ENCODE measurements around the gene ITGAV. TPM values are rescaled to one million over a fixed set of nuclear protein-coding genes. Genes with fewer than 3 reads are reported as not detected.

The ITGAV gene
- total and polyA plus RNA-seq, 4 donors: 6.6 to 31.3 (median 12.0) TPM

DNA sequence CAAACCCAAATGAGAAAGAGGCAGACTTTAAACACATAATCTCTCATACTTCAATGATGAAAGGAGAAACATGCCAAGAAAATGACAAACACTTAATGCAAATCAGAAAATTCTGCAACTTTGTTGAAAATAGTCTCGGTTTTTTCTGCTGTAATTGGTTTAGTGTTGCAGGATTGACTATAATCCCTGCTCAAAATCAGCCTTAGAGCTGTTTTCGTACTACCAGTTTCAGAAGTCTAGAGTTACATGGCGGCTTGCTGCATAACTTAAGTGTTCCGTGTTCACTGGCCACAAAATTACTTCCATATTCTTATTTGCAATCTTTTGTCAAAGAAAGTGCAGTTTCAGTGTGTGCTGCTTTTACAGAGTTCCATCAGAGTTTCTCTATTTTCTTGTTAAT lies 48.9 kb upstream of the ITGAV start:
- Histone ChIP-seq H3K4me3 (ENCODE audit: low read depth in 1 of 3, low read length in 3 of 3) (no peak overlapping the region), H3K4me1 (ENCODE audit: control insufficient read depth in 4 of 4, insufficient read depth in 4 of 4, low read length in 3 of 4) (no peaks in the 10 kb centered on the region), H3K36me3 (ENCODE audit: control insufficient read depth in 4 of 4, insufficient read depth in 3 of 4, low read depth in 1 of 4, low read length in 3 of 4) (no peaks in the 10 kb centered on the region), H3K27me3 (ENCODE audit: control insufficient read depth in 4 of 4, insufficient read depth in 4 of 4, low read length in 3 of 4) (no peaks in the 10 kb centered on the region), H3K9ac (ENCODE audit: low read depth in 1 of 2, low read length in 2 of 2) (no peak overlapping the region), H3K9me3 (ENCODE audit: control insufficient read depth in 4 of 4, low read length in 3 of 4) (no peaks in the 10 kb centered on the region), H3K27ac (ENCODE audit: low read depth in 1 of 2, low read length in 2 of 2) (no peak overlapping the region)
- WGBS: 93% methylated on average over 4 of the region's 4 CpGs
- DNase-seq (ENCODE audit: low spot score): no peak
- no peak for TF ChIP-seq RAD21 (IDR thresholded peaks at IDR 0.05)
- TF ChIP-seq GABPA (IDR thresholded peaks at IDR 0.05 in 1 of 2, conservative IDR thresholded peaks at IDR 0.05 in 1 of 2): no peak
- TF ChIP-seq YY1 (IDR thresholded peaks at IDR 0.05): no peak
- TF ChIP-seq HNF4G (IDR thresholded peaks at IDR 0.05): no peak
- TF ChIP-seq FOXA2 (IDR thresholded peaks at IDR 0.05): no peak
- TF ChIP-seq RXRA (IDR thresholded peaks at IDR 0.05): no peak
- no peak for TF ChIP-seq ATF3 (IDR thresholded peaks at IDR 0.05)
- no peak for TF ChIP-seq TAF1 (conservative IDR thresholded peaks at IDR 0.05)
- TF ChIP-seq, protein P1, sequence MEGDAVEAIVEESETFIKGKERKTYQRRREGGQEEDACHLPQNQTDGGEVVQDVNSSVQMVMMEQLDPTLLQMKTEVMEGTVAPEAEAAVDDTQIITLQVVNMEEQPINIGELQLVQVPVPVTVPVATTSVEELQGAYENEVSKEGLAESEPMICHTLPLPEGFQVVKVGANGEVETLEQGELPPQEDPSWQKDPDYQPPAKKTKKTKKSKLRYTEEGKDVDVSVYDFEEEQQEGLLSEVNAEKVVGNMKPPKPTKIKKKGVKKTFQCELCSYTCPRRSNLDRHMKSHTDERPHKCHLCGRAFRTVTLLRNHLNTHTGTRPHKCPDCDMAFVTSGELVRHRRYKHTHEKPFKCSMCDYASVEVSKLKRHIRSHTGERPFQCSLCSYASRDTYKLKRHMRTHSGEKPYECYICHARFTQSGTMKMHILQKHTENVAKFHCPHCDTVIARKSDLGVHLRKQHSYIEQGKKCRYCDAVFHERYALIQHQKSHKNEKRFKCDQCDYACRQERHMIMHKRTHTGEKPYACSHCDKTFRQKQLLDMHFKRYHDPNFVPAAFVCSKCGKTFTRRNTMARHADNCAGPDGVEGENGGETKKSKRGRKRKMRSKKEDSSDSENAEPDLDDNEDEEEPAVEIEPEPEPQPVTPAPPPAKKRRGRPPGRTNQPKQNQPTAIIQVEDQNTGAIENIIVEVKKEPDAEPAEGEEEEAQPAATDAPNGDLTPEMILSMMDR (IDR thresholded peaks at IDR 0.05; ENCODE audit: low read depth, low read length, missing input control): no peak
- no peak for TF ChIP-seq EGR1 (IDR thresholded peaks at IDR 0.05; ENCODE audit: low read depth in 2 of 2)

DNA sequence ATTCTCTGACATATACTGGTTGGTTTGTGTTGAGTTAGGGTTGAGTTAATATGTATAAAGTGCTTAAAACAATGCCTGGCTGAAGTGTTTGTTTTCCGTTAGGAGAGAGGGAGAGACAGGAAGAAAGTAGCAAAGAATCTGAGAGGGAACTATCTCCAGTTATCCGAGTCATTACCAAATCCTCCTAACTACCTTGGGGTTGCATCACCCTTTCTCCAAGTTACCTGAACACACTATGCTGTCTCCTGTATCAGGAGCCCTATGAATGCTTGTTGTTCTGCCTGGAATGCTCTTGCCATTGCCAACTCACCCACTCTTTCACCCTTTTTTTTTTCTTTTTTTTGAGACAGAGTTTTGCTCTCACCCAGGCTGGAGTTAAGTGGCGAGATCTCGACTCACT lies 47.9 kb upstream of the ITGAV start:
- H3K4me3 ChIP-seq (ENCODE audit: low read depth in 1 of 3, low read length in 3 of 3): no peak overlapping the region
- H3K9me3 ChIP-seq (ENCODE audit: control insufficient read depth in 4 of 4, low read length in 3 of 4): no peaks in the 10 kb centered on the region
- no peak for TF ChIP-seq NR2F2 (IDR thresholded peaks at IDR 0.05)
- TF ChIP-seq, protein P2, sequence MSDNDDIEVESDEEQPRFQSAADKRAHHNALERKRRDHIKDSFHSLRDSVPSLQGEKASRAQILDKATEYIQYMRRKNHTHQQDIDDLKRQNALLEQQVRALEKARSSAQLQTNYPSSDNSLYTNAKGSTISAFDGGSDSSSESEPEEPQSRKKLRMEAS (IDR thresholded peaks at IDR 0.05): no peak
- TF ChIP-seq EGR1 (IDR thresholded peaks at IDR 0.05; ENCODE audit: low read depth in 2 of 2): no peak
- no peak for TF ChIP-seq HNF4A (conservative IDR thresholded peaks at IDR 0.05)
- TF ChIP-seq TAF1 (conservative IDR thresholded peaks at IDR 0.05): no peak
- TF ChIP-seq YY1 (IDR thresholded peaks at IDR 0.05): no peak
- TF ChIP-seq FOXA1 (IDR thresholded peaks at IDR 0.05): no peak
- TF ChIP-seq JUND (IDR thresholded peaks at IDR 0.05): no peak
- no peak for TF ChIP-seq FOXA2 (IDR thresholded peaks at IDR 0.05)
- TF ChIP-seq ATF3 (IDR thresholded peaks at IDR 0.05): no peak
- no peak for TF ChIP-seq SP1 (IDR thresholded peaks at IDR 0.05)
- 92% methylated on average over 4 of the region's 4 CpGs for WGBS
- H3K9ac ChIP-seq (ENCODE audit: low read depth in 1 of 2, low read length in 2 of 2): no peak overlapping the region
- no peaks in the 10 kb centered on the region for H3K4me1 ChIP-seq (ENCODE audit: control insufficient read depth in 4 of 4, insufficient read depth in 4 of 4, low read length in 3 of 4)
- no peaks in the 10 kb centered on the region for H3K27me3 ChIP-seq (ENCODE audit: control insufficient read depth in 4 of 4, insufficient read depth in 4 of 4, low read length in 3 of 4)
- no peak overlapping the region for H3K27ac ChIP-seq (ENCODE audit: low read depth in 1 of 2, low read length in 2 of 2)
- no peaks in the 10 kb centered on the region for H3K36me3 ChIP-seq (ENCODE audit: control insufficient read depth in 4 of 4, insufficient read depth in 3 of 4, low read depth in 1 of 4, low read length in 3 of 4)
- DNase-seq (ENCODE audit: low spot score): no peak

GRCh38 chr2:186543561-186544131 lies 46.2 kb upstream of the ITGAV start:
- H3K36me3 ChIP-seq (ENCODE audit: control insufficient read depth in 4 of 4, insufficient read depth in 3 of 4, low read depth in 1 of 4, low read length in 3 of 4): no peaks in the 10 kb centered on the region
- 92% methylated on average over 3 of the region's 3 CpGs for WGBS
- H3K4me3 ChIP-seq (ENCODE audit: low read depth in 1 of 3, low read length in 3 of 3): no peak overlapping the region
- no peak for DNase-seq (ENCODE audit: low spot score)
- H3K27ac ChIP-seq (ENCODE audit: low read depth in 1 of 2, low read length in 2 of 2): peak overlapping the region; percentile 21 to 57
- H3K27me3 ChIP-seq (ENCODE audit: control insufficient read depth in 4 of 4, insufficient read depth in 4 of 4, low read length in 3 of 4): no peaks in the 10 kb centered on the region
- H3K9me3 ChIP-seq (ENCODE audit: control insufficient read depth in 4 of 4, low read length in 3 of 4): no peaks in the 10 kb centered on the region
- H3K9ac ChIP-seq (ENCODE audit: low read depth in 1 of 2, low read length in 2 of 2): no peak overlapping the region
- H3K4me1 ChIP-seq (ENCODE audit: control insufficient read depth in 4 of 4, insufficient read depth in 4 of 4, low read length in 3 of 4): no peaks in the 10 kb centered on the region
- TF ChIP-seq NR2F2 (IDR thresholded peaks at IDR 0.05) (no peak), EGR1 (IDR thresholded peaks at IDR 0.05; ENCODE audit: low read depth in 2 of 2) (no peak), FOXA1 (IDR thresholded peaks at IDR 0.05) (no peak), HNF4A (conservative IDR thresholded peaks at IDR 0.05) (no peak), SP1 (IDR thresholded peaks at IDR 0.05) (no peak), TAF1 (conservative IDR thresholded peaks at IDR 0.05) (no peak), JUND (IDR thresholded peaks at IDR 0.05) (no peak), ATF3 (IDR thresholded peaks at IDR 0.05) (no peak)
- TF ChIP-seq, protein P2 (IDR thresholded peaks at IDR 0.05): no peak
- TF ChIP-seq, protein P3, sequence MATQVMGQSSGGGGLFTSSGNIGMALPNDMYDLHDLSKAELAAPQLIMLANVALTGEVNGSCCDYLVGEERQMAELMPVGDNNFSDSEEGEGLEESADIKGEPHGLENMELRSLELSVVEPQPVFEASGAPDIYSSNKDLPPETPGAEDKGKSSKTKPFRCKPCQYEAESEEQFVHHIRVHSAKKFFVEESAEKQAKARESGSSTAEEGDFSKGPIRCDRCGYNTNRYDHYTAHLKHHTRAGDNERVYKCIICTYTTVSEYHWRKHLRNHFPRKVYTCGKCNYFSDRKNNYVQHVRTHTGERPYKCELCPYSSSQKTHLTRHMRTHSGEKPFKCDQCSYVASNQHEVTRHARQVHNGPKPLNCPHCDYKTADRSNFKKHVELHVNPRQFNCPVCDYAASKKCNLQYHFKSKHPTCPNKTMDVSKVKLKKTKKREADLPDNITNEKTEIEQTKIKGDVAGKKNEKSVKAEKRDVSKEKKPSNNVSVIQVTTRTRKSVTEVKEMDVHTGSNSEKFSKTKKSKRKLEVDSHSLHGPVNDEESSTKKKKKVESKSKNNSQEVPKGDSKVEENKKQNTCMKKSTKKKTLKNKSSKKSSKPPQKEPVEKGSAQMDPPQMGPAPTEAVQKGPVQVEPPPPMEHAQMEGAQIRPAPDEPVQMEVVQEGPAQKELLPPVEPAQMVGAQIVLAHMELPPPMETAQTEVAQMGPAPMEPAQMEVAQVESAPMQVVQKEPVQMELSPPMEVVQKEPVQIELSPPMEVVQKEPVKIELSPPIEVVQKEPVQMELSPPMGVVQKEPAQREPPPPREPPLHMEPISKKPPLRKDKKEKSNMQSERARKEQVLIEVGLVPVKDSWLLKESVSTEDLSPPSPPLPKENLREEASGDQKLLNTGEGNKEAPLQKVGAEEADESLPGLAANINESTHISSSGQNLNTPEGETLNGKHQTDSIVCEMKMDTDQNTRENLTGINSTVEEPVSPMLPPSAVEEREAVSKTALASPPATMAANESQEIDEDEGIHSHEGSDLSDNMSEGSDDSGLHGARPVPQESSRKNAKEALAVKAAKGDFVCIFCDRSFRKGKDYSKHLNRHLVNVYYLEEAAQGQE (IDR thresholded peaks at IDR 0.05): no peak
- TF ChIP-seq, protein P1 (IDR thresholded peaks at IDR 0.05; ENCODE audit: low read depth, low read length, missing input control): no peak

Measured in liver (tissue), 9 donors.